Measurements from ENCODE around the gene MIER3. TPM values are rescaled to one million over a fixed set of nuclear protein-coding genes. Genes with fewer than 3 reads are reported as not detected.

The MIER3 gene
- total and polyA plus RNA-seq, 2 donors from 2014 or later: 4.7 to 25.1 TPM

GRCh38 chr5:56893251-56893951, 58.5 kb downstream of the MIER3 start:
- no peak overlapping the region for H3K9ac ChIP-seq (ENCODE audit: low read length in 3 of 3)
- H3K27ac ChIP-seq (ENCODE audit: low read depth in 2 of 2, low read length in 2 of 2): no peak overlapping the region
- no peaks in the 10 kb centered on the region for H3K9me3 ChIP-seq (ENCODE audit: control insufficient read depth in 2 of 3, insufficient read depth in 1 of 3, low read length in 3 of 3)
- peaks cover 8 to 19% (median 14%) of the 10 kb centered on the region in 3 donors for H3K36me3 ChIP-seq (ENCODE audit: control insufficient read depth in 2 of 3, insufficient read depth in 3 of 3, low read length in 3 of 3)
- no peak for DNase-seq
- no peak for FAIRE-seq
- intact Hi-C loops (cut with DNase I): no loop called here
- no peaks in the 10 kb centered on the region for H3K27me3 ChIP-seq (ENCODE audit: control insufficient read depth, insufficient read depth, low read length)
- no peak overlapping the region for H3K4me3 ChIP-seq (ENCODE audit: low read length in 3 of 3)
- H3K4me1 ChIP-seq (ENCODE audit: control insufficient read depth in 2 of 3, insufficient read depth in 2 of 3, low read depth in 1 of 3, low read length in 3 of 3): no peaks in the 10 kb centered on the region
- no peak for TF ChIP-seq CTCF (IDR thresholded peaks at IDR 0.05; ENCODE audit: borderline replicate concordance, extremely low read depth, insufficient read depth)

- H3K36me3 ChIP-seq (ENCODE audit: control insufficient read depth in 2 of 3, insufficient read depth in 3 of 3, low read length in 3 of 3): peaks cover 34 to 56% (median 35%) of the 10 kb centered on the region in 3 donors
These were observed 70.4 kb downstream of the MIER3 start for GRCh38 chr5:56881571-56881970.

GRCh38 chr5:56876327-56876726, 75.6 kb downstream of the MIER3 start:
- Histone ChIP-seq H3K36me3 (ENCODE audit: control insufficient read depth in 2 of 3, insufficient read depth in 3 of 3, low read length in 3 of 3) (peaks cover 24 to 44% (median 35%) of the 10 kb centered on the region in 3 donors), H3K27ac (ENCODE audit: low read depth in 2 of 2, low read length in 2 of 2) (no peak overlapping the region), H3K27me3 (ENCODE audit: control insufficient read depth, insufficient read depth, low read length) (no peaks in the 10 kb centered on the region), H3K9me3 (ENCODE audit: control insufficient read depth in 2 of 3, insufficient read depth in 1 of 3, low read length in 3 of 3) (no peaks in the 10 kb centered on the region), H3K4me1 (ENCODE audit: control insufficient read depth in 2 of 3, insufficient read depth in 2 of 3, low read depth in 1 of 3, low read length in 3 of 3) (no peaks in the 10 kb centered on the region), H3K9ac (ENCODE audit: low read length in 3 of 3) (no peak overlapping the region), H3K4me3 (ENCODE audit: low read length in 3 of 3) (no peak overlapping the region)
- FAIRE-seq (no peak), DNase-seq (no peak)
- no peak for TF ChIP-seq CTCF (IDR thresholded peaks at IDR 0.05; ENCODE audit: borderline replicate concordance, extremely low read depth, insufficient read depth)
- intact Hi-C loops (cut with DNase I): no loop called here

More at GRCh38 chr5:56881571-56881970, 70.4 kb downstream of the MIER3 start:
- DNase-seq (no peak), FAIRE-seq (no peak)
- Histone ChIP-seq H3K9ac (ENCODE audit: low read length in 3 of 3) (no peak overlapping the region), H3K9me3 (ENCODE audit: control insufficient read depth in 2 of 3, insufficient read depth in 1 of 3, low read length in 3 of 3) (no peaks in the 10 kb centered on the region), H3K4me3 (ENCODE audit: low read length in 3 of 3) (no peak overlapping the region), H3K27ac (ENCODE audit: low read depth in 2 of 2, low read length in 2 of 2) (no peak overlapping the region), H3K27me3 (ENCODE audit: control insufficient read depth, insufficient read depth, low read length) (no peaks in the 10 kb centered on the region), H3K4me1 (ENCODE audit: control insufficient read depth in 2 of 3, insufficient read depth in 2 of 3, low read depth in 1 of 3, low read length in 3 of 3) (no peaks in the 10 kb centered on the region)
- intact Hi-C loops (cut with DNase I): no loop called here
- no peak for TF ChIP-seq CTCF (IDR thresholded peaks at IDR 0.05; ENCODE audit: borderline replicate concordance, extremely low read depth, insufficient read depth)
